ENCODE measurements around the gene SYNPO2.

Gene SYNPO2

GRCh38 chr4:118942465-118942864 is 53.8 kb downstream of the SYNPO2 start:
- Histone ChIP-seq H3K9ac (ENCODE audit: low read depth, low read length, poor library complexity, severe bottlenecking) (no peak overlapping the region), H4K20me1 (ENCODE audit: insufficient read depth, low read length, poor library complexity, severe bottlenecking) (no peaks in the 10 kb centered on the region), H3K79me2 (ENCODE audit: insufficient read depth, low read length) (no peaks in the 10 kb centered on the region), H3K4me3 (ENCODE audit: low read length, poor library complexity, severe bottlenecking) (no peak overlapping the region), H3K4me2 (ENCODE audit: low read depth, low read length, poor library complexity, severe bottlenecking) (no peak overlapping the region), H3K9me2 (replicated peaks; ENCODE audit: low read depth, low read length) (no peaks in the 10 kb centered on the region), H3K27me3 (ENCODE audit: insufficient read depth, low read length, poor library complexity, severe bottlenecking) (no peaks in the 10 kb centered on the region), H2AFZ (ENCODE audit: low read length) (no peak overlapping the region), H3K36me3 (ENCODE audit: insufficient read depth, low read length) (no peaks in the 10 kb centered on the region), H3F3A (ENCODE audit: low read depth) (no peaks in the 10 kb centered on the region), H3K9me3 (ENCODE audit: insufficient read depth, low read depth, low read length) (no peaks in the 10 kb centered on the region), H3K4me1 (ENCODE audit: insufficient read depth, low read length, poor library complexity, severe bottlenecking) (peaks cover 8% of the 10 kb centered on the region)
- no peak for TF ChIP-seq CTCF (conservative IDR thresholded peaks at IDR 0.05; ENCODE audit: low read length)

GRCh38 chr4:118947095-118947494 is 58.4 kb downstream of the SYNPO2 start:
- H3K9me2 ChIP-seq (replicated peaks; ENCODE audit: low read depth, low read length) = no peaks in the 10 kb centered on the region
- no peak overlapping the region for H3K9ac ChIP-seq (ENCODE audit: low read depth, low read length, poor library complexity, severe bottlenecking)
- no peaks in the 10 kb centered on the region for H3K79me2 ChIP-seq (ENCODE audit: insufficient read depth, low read length)
- no peaks in the 10 kb centered on the region for H4K20me1 ChIP-seq (ENCODE audit: insufficient read depth, low read length, poor library complexity, severe bottlenecking)
- no peak overlapping the region for H3K4me2 ChIP-seq (ENCODE audit: low read depth, low read length, poor library complexity, severe bottlenecking)
- H3K9me3 ChIP-seq (ENCODE audit: insufficient read depth, low read depth, low read length) = no peaks in the 10 kb centered on the region
- no peaks in the 10 kb centered on the region for H3K27me3 ChIP-seq (ENCODE audit: insufficient read depth, low read length, poor library complexity, severe bottlenecking)
- H2AFZ ChIP-seq (ENCODE audit: low read length) = 0 out of 2 replicates have a peak overlapping the region, but pooled peaks have one; percentile 22
- peaks cover 17% of the 10 kb centered on the region for H3K4me1 ChIP-seq (ENCODE audit: insufficient read depth, low read length, poor library complexity, severe bottlenecking)
- no peak overlapping the region for H3K4me3 ChIP-seq (ENCODE audit: low read length, poor library complexity, severe bottlenecking)
- H3F3A ChIP-seq (ENCODE audit: low read depth) = no peaks in the 10 kb centered on the region
- TF ChIP-seq CTCF (conservative IDR thresholded peaks at IDR 0.05; ENCODE audit: low read length) (no peak), EZH2phosphoT487 (IDR thresholded peaks at IDR 0.05; ENCODE audit: borderline replicate concordance) (no peak)
- H3K36me3 ChIP-seq (ENCODE audit: insufficient read depth, low read length) = no peaks in the 10 kb centered on the region

- H3K4me3 ChIP-seq (ENCODE audit: low read length, poor library complexity, severe bottlenecking) = no peak overlapping the region
- no peaks in the 10 kb centered on the region for H3K9me3 ChIP-seq (ENCODE audit: insufficient read depth, low read depth, low read length)
- TF ChIP-seq EZH2phosphoT487 (IDR thresholded peaks at IDR 0.05; ENCODE audit: borderline replicate concordance) = no peak
- TF ChIP-seq CTCF (conservative IDR thresholded peaks at IDR 0.05; ENCODE audit: low read length) = no peak
- H3K27me3 ChIP-seq (ENCODE audit: insufficient read depth, low read length, poor library complexity, severe bottlenecking) = no peaks in the 10 kb centered on the region
- H3K4me1 ChIP-seq (ENCODE audit: insufficient read depth, low read length, poor library complexity, severe bottlenecking) = peaks cover 17% of the 10 kb centered on the region
- no peak overlapping the region for H2AFZ ChIP-seq (ENCODE audit: low read length)
- H3K36me3 ChIP-seq (ENCODE audit: insufficient read depth, low read length) = no peaks in the 10 kb centered on the region
- H3K9me2 ChIP-seq (replicated peaks; ENCODE audit: low read depth, low read length) = no peaks in the 10 kb centered on the region
- no peak overlapping the region for H3K4me2 ChIP-seq (ENCODE audit: low read depth, low read length, poor library complexity, severe bottlenecking)
- no peaks in the 10 kb centered on the region for H3F3A ChIP-seq (ENCODE audit: low read depth)
- no peaks in the 10 kb centered on the region for H3K79me2 ChIP-seq (ENCODE audit: insufficient read depth, low read length)
- H4K20me1 ChIP-seq (ENCODE audit: insufficient read depth, low read length, poor library complexity, severe bottlenecking) = no peaks in the 10 kb centered on the region
- no peak overlapping the region for H3K9ac ChIP-seq (ENCODE audit: low read depth, low read length, poor library complexity, severe bottlenecking)
Observed at GRCh38 chr4:118948545-118949144, 60.0 kb downstream of the SYNPO2 start.

Data from Loucy (cell line).